Calu3 (cell line): ENCODE measurements around the gene SLC25A30. TPM values are rescaled to one million over a fixed set of nuclear protein-coding genes. Genes with fewer than 3 reads are reported as not detected.

Experiments used
- BruUV-seq: library from RNA; stranded (reverse); fragments of 400-500 nt; replicated peaks from 2 replicates; lab custom pipeline; 2021; lab: Mats Ljungman, UMichigan
- CTCF ChIA-PET: fragments of 300-600 bp; sonication (Branson Sonifier 250); formaldehyde crosslinking; loops from one replicate; lab custom pipeline; 2022; ENCODE audit warnings: antibody characterized with exemption; lab: Charles Lee
- DNase-seq: peaks from one replicate; pipeline ENCODE4 v3.0.0; 2022
- H3K27ac Mint-ChIP-seq: one replicate; pipeline ENCODE4 v1.8.0; 2022; ENCODE audit warnings: mixed read lengths; ENCODE audit not compliant: unreplicated experiment
- H3K27me3 Mint-ChIP-seq: one replicate; pipeline ENCODE4 v1.8.0; 2022; ENCODE audit warnings: mixed read lengths; ENCODE audit not compliant: unreplicated experiment
- H3K36me3 Mint-ChIP-seq: one replicate; pipeline ENCODE4 v1.8.0; 2022; ENCODE audit warnings: mild to moderate bottlenecking, moderate library complexity, mixed read lengths; ENCODE audit not compliant: insufficient read depth, unreplicated experiment
- H3K4me1 Mint-ChIP-seq: one replicate; pipeline ENCODE4 v1.8.0; 2022; ENCODE audit warnings: mild to moderate bottlenecking, low read depth, mixed read lengths; ENCODE audit not compliant: unreplicated experiment
- H3K4me3 Mint-ChIP-seq: one replicate; pipeline ENCODE4 v1.8.0; 2022; ENCODE audit warnings: mild to moderate bottlenecking, low read depth, moderate library complexity, mixed read lengths; ENCODE audit not compliant: unreplicated experiment
- H3K9me3 Mint-ChIP-seq: one replicate; pipeline ENCODE4 v1.8.0; 2022; ENCODE audit warnings: low read depth, mixed read lengths; ENCODE audit not compliant: unreplicated experiment
- intact Hi-C: fragments of 100-400 bp; cut with micrococcal nuclease; formaldehyde crosslinking; loops from one replicate; pipeline ENCODE4 v1.10.0; 2022; ENCODE audit not compliant: unreplicated experiment
- total RNA-seq: library from RNA; stranded (reverse); gene quantifications from 2 replicates; pipeline ENCODE4 v1.2.3, GENCODE V29; 2022
- TF ChIP-seq, protein P1 (sequence below): fragments of 200-600 bp; IDR thresholded peaks from one replicate; pipeline ENCODE4 v1.8.0; 2022; ENCODE audit warnings: antibody characterized with exemption; ENCODE audit not compliant: unreplicated experiment

SLC25A30 gene
- total RNA-seq, 1 experiment from 2014 or later: 18.2 TPM

DNA sequence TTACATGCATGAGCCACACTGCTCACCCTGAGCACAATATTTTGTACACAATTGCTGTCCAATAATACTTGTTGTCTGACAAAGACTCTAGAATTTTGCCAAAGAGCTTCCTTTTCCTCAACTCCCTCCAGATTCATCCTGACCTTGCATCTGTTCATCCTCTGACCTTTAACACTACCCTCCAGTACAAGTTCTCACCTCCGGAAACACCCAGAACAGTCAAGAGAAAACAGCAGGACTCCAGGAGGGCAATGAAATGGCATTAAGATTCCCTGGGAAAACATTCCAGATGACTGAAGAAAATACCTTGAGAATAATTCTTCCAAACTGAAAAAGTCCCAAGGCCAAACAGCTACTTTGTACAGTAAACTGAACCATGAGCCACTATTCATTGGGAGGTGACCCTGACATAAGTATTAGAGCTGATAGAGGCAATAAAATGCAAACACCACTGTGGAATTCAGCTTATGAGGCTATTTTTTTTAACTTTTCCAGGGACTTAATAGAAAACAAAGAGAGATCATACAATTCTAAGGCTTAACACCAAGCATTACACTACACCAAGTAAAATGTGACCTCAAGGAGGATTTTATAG lies 30.9 kb upstream of the SLC25A30 start:
- no TSS peak for BruUV-seq
- no peaks in the 10 kb centered on the region for H3K4me1 Mint-ChIP-seq
- no peak overlapping the region for H3K27ac Mint-ChIP-seq
- CTCF ChIA-PET: no interaction called here
- no peak overlapping the region for H3K4me3 Mint-ChIP-seq
- H3K9me3 Mint-ChIP-seq: no peaks in the 10 kb centered on the region
- no peaks in the 10 kb centered on the region for H3K36me3 Mint-ChIP-seq
- TF ChIP-seq, protein P1, sequence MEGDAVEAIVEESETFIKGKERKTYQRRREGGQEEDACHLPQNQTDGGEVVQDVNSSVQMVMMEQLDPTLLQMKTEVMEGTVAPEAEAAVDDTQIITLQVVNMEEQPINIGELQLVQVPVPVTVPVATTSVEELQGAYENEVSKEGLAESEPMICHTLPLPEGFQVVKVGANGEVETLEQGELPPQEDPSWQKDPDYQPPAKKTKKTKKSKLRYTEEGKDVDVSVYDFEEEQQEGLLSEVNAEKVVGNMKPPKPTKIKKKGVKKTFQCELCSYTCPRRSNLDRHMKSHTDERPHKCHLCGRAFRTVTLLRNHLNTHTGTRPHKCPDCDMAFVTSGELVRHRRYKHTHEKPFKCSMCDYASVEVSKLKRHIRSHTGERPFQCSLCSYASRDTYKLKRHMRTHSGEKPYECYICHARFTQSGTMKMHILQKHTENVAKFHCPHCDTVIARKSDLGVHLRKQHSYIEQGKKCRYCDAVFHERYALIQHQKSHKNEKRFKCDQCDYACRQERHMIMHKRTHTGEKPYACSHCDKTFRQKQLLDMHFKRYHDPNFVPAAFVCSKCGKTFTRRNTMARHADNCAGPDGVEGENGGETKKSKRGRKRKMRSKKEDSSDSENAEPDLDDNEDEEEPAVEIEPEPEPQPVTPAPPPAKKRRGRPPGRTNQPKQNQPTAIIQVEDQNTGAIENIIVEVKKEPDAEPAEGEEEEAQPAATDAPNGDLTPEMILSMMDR: no peak
- H3K27me3 Mint-ChIP-seq: peaks cover 13% of the 10 kb centered on the region
- no peak for DNase-seq
- intact Hi-C loops: no loop called here

DNA sequence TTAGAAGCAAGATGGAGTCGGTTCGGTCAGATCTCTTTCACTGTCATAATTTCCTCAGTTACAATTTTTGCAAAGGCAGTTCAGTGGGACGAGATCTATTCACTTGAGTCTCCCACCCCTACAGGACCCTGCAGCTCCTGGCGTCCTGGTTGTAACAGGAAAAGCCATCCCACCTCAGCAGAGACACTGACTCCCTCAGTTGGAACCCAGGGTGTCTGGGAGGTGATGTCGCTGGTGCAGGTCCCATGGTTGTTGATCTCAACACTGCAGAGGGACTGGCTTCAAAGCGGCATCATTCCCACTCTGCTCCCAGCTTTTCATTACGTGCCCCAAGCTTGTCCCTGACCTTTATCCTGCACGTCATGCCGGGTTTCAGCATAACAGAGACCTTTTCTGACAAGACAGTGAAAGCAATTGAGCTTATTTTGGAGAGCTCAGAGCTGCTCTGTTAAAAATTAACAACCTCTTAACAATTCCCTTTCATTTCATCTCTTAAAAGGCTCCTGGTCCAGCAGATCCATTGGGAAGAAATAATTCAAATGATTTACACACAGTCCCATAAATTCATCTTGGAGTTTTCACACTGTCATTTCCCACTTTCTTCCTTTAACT lies 29.0 kb upstream of the SLC25A30 start:
- H3K27me3 Mint-ChIP-seq: peaks cover 13% of the 10 kb centered on the region
- no peak for DNase-seq
- H3K9me3 Mint-ChIP-seq: no peaks in the 10 kb centered on the region
- intact Hi-C loops: no loop called here
- H3K4me1 Mint-ChIP-seq: no peaks in the 10 kb centered on the region
- TF ChIP-seq, protein P1: no peak
- no TSS peak for BruUV-seq
- H3K36me3 Mint-ChIP-seq: no peaks in the 10 kb centered on the region
- CTCF ChIA-PET: interaction anchor here (0.6 to 1.6 kb wide), 2 partner anchors 18 to 115 kb away, joined by 6 to 9 read pairs; no protein-coding TSS in a partner anchor
- H3K27ac Mint-ChIP-seq: no peak overlapping the region
- no peak overlapping the region for H3K4me3 Mint-ChIP-seq

DNA sequence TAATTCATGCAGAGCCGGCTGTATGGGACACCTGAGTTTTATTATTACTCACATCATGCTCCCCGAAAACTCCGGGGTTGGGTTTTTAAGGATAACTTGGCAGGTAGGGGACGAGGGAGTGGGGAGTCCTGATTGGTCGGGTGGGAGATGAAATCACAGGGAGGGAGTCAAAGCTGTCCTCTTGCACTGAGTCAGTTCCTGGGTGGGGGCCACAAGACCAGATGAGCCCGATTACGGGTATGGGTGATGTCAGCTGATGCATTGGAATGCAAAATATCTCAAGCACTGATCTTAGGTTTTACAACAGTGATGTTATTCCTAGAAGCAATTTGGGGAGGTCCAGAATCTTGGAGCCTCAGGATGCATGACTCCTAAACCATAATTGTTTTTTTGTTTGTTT lies 28.0 kb upstream of the SLC25A30 start:
- DNase-seq: no peak
- BruUV-seq: no TSS peak
- H3K27ac Mint-ChIP-seq: no peak overlapping the region
- no peak overlapping the region for H3K4me3 Mint-ChIP-seq
- no peaks in the 10 kb centered on the region for H3K9me3 Mint-ChIP-seq
- intact Hi-C loops: no loop called here
- no peaks in the 10 kb centered on the region for H3K36me3 Mint-ChIP-seq
- peaks cover 13% of the 10 kb centered on the region for H3K27me3 Mint-ChIP-seq
- no peaks in the 10 kb centered on the region for H3K4me1 Mint-ChIP-seq
- TF ChIP-seq, protein P1: no peak
- CTCF ChIA-PET: no interaction called here

DNA sequence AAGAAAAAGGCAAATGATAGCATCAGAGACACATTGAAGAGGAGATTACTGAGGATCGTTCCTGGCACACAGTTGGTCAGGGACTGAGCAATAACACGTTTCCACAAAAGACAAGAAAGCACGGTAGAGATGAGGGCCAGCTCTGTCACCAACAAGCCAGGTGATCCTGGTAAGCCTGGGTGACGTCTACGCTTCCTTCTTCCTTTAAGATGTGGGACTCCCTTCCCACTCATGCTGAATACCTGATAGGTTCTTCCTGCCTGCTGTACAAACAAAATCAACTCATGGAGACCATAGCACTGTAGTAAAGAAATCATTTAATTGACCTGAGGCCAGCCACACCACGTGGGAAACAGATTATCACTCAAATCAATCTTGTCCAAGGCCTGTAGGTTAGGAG lies 26.9 kb upstream of the SLC25A30 start:
- intact Hi-C loops: no loop called here
- Mint-ChIP-seq H3K36me3 (no peaks in the 10 kb centered on the region), H3K27me3 (peaks cover 13% of the 10 kb centered on the region), H3K4me3 (no peak overlapping the region), H3K27ac (no peak overlapping the region), H3K9me3 (no peaks in the 10 kb centered on the region), H3K4me1 (no peaks in the 10 kb centered on the region)
- TF ChIP-seq, protein P1: no peak
- DNase-seq: no peak
- BruUV-seq: no TSS peak
- CTCF ChIA-PET: no interaction called here
